ENCODE data around the gene ARL5B.

DNA sequence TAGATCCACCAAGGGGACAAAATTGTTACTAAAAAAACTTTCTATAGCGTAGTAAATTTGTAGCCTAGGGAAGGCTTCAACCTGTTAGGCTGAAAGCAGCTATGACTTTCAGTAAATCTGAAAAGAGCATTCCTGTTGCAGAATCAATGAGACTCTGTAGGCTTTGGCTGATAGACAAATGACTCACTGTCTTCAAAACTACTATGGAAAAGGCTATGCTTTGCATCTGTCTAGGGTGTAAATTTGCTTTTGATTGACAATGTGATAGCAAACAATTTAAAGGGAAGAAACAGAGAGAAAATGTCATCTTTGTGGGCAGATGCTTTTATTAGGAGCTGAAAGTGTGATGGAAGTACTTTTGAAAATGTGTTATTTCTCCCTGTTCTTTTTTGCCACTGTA lies 60.6 kb downstream of the ARL5B start:
- TF ChIP-seq POLR2A (IDR thresholded peaks at IDR 0.05) = no peak
- TF ChIP-seq, protein P1, sequence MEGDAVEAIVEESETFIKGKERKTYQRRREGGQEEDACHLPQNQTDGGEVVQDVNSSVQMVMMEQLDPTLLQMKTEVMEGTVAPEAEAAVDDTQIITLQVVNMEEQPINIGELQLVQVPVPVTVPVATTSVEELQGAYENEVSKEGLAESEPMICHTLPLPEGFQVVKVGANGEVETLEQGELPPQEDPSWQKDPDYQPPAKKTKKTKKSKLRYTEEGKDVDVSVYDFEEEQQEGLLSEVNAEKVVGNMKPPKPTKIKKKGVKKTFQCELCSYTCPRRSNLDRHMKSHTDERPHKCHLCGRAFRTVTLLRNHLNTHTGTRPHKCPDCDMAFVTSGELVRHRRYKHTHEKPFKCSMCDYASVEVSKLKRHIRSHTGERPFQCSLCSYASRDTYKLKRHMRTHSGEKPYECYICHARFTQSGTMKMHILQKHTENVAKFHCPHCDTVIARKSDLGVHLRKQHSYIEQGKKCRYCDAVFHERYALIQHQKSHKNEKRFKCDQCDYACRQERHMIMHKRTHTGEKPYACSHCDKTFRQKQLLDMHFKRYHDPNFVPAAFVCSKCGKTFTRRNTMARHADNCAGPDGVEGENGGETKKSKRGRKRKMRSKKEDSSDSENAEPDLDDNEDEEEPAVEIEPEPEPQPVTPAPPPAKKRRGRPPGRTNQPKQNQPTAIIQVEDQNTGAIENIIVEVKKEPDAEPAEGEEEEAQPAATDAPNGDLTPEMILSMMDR (IDR thresholded peaks at IDR 0.05) = no peak
- no peak for TF ChIP-seq POLR2AphosphoS5 (IDR thresholded peaks at IDR 0.05)
- TF ChIP-seq EP300 (IDR thresholded peaks at IDR 0.05) = no peak

Data from upper lobe of left lung (tissue), 4 donors.